Stimulated activated effector memory CD8-positive, alpha-beta T cell treated with anti-CD3 and anti-CD28 coated beads, Interleukin-12 subunit alpha, Interleukin-12 subunit beta, amount 100 ng/mL, for 72 hours (primary cell): ENCODE results near the gene MC1R.
"Not testable (repeated sequence)": the region's sequence is repeated elsewhere in the genome, so short reads cannot be mapped to it uniquely, and the experiment has no call there.

Experiments
- ATAC-seq: fragments of 150-1000 bp; cut with Tn5 transposase; 2 replicates; pipeline ENCODE4 v1.10.0; 2021
- DNase-seq, 2 donors: peaks; one replicate each; pipeline ENCODE4 v3.0.0; 2021 to 2022; ENCODE audit warnings: low spot score in 2 of 2
- H3K27ac Mint-ChIP-seq: one replicate; pipeline ENCODE4 v1.8.0; 2022; ENCODE audit warnings: mild to moderate bottlenecking, mixed read lengths
- H3K36me3 Mint-ChIP-seq: one replicate; pipeline ENCODE4 v1.8.0; 2022; ENCODE audit warnings: mild to moderate bottlenecking, mixed read lengths
- H3K4me1 Mint-ChIP-seq: one replicate; pipeline ENCODE4 v1.8.0; 2022; ENCODE audit warnings: mixed read lengths
- H3K4me3 Mint-ChIP-seq: one replicate; pipeline ENCODE4 v1.8.0; 2022; ENCODE audit warnings: mild to moderate bottlenecking, mixed read lengths
- H3K9me3 Mint-ChIP-seq: one replicate; pipeline ENCODE4 v1.8.0; 2022; ENCODE audit warnings: mixed read lengths

MC1R gene

DNA sequence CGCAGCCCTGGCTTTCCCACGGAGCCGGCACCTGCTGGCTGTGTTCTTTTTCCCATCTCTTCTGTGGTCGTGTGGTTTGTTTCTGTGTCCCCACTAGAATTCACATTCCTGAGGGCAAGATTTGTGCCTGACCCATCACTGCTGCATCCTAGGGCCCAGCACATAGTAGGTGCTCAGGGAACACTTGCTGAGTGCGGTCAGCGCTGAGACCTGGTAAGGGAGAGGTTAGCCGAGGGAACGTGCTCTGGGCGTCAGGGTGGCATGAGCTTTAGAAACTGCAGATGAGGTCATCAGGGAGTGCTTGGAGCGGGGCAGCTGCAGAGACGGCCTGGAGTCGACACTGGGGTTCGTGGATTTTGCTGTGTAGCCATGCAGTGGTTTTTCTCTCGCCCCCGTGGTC, 35.8 kb downstream of the MC1R start:
- Mint-ChIP-seq H3K36me3 (peaks cover 12% of the 10 kb centered on the region), H3K4me1 (peaks cover 18% of the 10 kb centered on the region), H3K4me3 (no peak overlapping the region), H3K27ac (no peak overlapping the region), H3K9me3 (no peaks in the 10 kb centered on the region)
- DNase-seq (no peak), ATAC-seq (no peak)

DNA sequence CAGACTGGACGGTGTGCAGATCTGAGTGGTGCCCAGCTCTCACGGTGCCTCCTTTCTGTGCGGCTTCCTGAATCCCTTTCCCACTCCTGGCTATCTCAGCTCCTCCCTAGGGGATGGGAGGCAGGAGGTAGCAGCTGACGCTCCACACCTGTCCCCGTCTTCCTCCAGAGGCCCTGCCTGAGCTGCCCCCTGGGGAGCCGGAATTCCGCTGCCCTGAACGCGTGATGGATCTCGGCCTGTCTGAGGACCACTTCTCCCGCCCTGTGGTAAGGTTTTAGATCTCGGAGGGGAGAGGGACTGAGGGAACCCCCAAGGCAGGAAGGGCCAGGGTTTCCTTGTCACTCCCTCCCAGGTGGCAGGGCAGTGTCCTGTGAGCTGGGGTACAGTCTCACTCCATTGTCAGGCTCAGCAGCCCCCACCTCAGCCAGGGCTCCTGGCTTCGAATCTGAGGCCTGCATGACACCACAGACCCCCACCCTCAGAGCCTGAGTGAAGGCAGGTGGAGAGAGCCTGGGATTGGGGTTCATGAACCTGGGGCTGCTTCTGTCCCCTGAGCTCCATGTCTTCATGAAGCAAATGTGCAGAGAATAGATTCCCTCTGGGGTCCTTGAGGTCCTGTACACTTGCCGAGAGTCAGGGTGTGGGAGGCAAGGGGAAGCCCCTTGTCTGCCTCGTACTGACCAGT, 36.5 kb downstream of the MC1R start:
- H3K36me3 Mint-ChIP-seq: peaks cover 8% of the 10 kb centered on the region
- no peaks in the 10 kb centered on the region for H3K9me3 Mint-ChIP-seq
- DNase-seq: no peak
- H3K27ac Mint-ChIP-seq: no peak overlapping the region
- H3K4me3 Mint-ChIP-seq: no peak overlapping the region
- no peak for ATAC-seq
- H3K4me1 Mint-ChIP-seq: peaks cover 12% of the 10 kb centered on the region

DNA sequence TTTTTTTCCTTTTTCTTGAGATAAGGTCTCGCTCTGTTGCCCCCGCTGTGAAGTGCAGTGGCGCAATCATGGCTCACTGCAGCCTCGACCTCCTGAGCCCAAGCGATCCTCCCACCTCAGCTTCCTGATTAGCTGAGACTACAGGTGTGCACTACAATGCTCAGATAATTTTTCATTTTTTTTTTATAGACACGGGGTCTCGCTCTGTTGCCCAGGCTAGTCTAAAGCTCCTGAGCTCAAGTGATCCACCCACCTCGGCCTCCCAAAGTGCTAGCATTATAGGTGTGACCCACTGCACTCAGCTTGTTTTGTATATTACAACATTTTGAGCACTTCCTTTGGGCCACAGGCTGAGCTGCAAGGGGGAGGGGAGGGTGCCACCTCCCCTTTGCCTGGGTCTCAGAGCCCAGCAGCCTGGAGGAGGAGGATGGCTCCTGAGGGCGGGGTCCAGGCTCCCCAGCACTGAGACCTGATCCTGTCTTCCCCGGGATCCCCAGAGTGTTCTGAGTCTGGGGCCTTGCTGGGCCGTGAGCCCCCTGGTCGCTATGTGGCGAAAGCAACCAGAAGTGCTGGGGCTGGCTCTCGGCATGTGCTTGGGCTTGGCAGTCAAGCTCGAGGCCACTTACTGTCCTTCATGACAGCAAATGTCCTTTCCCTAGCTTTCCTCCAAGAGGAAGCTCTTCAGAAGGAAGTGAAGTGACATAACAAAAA, 38.0 kb downstream of the MC1R start:
- Mint-ChIP-seq H3K27ac (no peak overlapping the region), H3K4me1 (peaks cover 10% of the 10 kb centered on the region), H3K4me3 (no peak overlapping the region), H3K9me3 (no peaks in the 10 kb centered on the region), H3K36me3 (peaks cover 6% of the 10 kb centered on the region)
- DNase-seq (no peak), ATAC-seq (no peak)

DNA sequence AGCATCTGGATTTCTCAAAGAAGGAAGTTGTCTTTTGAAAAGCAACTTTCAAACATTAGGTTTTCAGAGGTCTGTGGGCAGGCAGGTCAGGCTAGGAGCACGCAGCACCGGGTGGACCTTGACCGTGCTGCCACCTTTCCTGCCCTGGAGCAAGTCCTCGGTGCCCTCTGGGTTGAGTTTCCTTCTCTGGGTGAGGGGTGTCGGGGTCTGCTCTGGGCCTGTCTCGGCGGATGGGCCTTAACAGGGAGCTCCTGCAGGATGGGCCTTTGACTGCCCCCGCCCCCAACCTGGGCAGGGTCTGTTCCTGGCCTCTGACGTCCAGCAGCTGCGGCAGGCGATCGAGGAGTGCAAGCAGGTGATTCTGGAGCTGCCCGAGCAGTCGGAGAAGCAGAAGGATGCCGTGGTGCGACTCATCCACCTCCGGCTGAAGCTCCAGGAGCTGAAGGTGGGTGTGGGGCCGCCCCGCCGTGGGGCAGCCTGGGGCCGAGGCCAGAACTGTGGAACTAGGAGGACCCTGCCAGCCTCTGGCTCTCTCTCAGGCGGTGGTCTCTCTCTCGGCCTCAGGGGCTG, 38.6 kb downstream of the MC1R start:
- ATAC-seq (no peak), DNase-seq (no peak)
- Mint-ChIP-seq H3K27ac (no peak overlapping the region), H3K36me3 (peaks cover 6% of the 10 kb centered on the region), H3K9me3 (no peaks in the 10 kb centered on the region), H3K4me3 (no peak overlapping the region), H3K4me1 (peaks cover 10% of the 10 kb centered on the region)

DNA sequence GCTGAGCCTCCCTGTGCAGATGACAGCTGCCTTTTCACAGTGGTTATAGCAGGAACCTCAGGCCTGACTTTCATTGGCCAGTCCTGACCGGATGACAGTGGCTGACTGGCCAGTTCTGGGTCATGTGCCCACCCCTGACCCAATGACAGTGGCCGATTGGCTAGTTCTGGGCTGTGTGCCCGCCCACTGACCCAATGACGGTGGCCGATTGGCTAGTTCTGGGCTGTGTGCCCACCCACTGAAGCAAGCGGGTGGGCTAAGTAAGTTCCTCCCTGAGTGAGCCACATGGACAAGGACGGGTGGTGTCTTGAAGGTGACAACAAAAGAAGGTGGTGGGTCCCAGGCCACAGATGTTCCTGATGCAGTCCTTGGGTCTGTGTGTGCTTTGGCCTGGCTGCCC, 39.4 kb downstream of the MC1R start:
- H3K4me3 Mint-ChIP-seq: no peak overlapping the region
- no peak overlapping the region for H3K27ac Mint-ChIP-seq
- no peaks in the 10 kb centered on the region for H3K9me3 Mint-ChIP-seq
- peaks cover 10% of the 10 kb centered on the region for H3K4me1 Mint-ChIP-seq
- DNase-seq (no peak), ATAC-seq (peak; percentile 45)
- peaks cover 6% of the 10 kb centered on the region for H3K36me3 Mint-ChIP-seq

DNA sequence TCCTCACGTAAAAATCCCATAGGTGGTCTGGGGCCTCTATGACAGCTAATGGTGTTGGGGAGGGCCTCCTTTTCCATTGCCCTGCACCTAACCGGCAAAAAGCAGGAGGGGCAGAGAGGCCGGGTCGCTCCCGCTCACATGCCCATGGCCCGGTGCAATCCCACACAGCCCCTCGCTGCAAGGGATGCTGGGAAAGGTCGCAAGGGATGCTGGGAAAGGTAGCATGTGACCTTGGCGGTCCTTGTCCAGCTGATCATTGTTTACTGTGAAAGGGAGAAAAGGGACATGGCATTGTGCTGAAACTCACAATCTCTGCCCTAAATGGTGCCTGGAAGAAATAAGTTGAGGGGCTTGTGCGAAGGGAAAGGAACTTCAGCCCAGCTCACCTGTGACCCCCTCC, 39.9 kb downstream of the MC1R start:
- H3K4me1 Mint-ChIP-seq: peaks cover 10% of the 10 kb centered on the region
- DNase-seq (no peak), ATAC-seq (no peak)
- H3K9me3 Mint-ChIP-seq: no peaks in the 10 kb centered on the region
- H3K36me3 Mint-ChIP-seq: peaks cover 6% of the 10 kb centered on the region
- H3K27ac Mint-ChIP-seq: no peak overlapping the region
- no peak overlapping the region for H3K4me3 Mint-ChIP-seq

DNA sequence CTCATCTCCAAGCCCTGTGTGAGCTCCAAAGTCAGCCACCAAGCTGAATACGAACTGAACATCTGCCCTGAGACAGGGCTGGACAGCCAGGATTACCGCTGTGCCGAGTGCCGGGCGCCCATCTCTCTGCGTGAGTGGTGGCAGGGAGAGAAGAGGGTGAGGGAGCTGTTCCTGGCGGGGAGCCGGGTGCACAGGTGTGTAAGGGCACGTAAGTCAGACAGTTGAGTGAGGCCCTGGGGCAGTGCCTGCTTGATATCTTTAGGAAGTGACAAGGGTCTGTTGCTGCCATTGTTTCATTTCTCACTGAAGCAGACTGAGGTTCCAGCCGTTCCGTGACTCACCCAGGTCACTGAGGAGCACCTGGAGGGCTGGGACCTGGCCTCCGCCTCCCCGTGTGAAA, 42.3 kb downstream of the MC1R start:
- DNase-seq: no peak
- no peaks in the 10 kb centered on the region for H3K9me3 Mint-ChIP-seq
- no peak for ATAC-seq
- H3K27ac Mint-ChIP-seq: no peak overlapping the region
- peaks cover 10% of the 10 kb centered on the region for H3K4me1 Mint-ChIP-seq
- no peaks in the 10 kb centered on the region for H3K36me3 Mint-ChIP-seq
- no peak overlapping the region for H3K4me3 Mint-ChIP-seq

DNA sequence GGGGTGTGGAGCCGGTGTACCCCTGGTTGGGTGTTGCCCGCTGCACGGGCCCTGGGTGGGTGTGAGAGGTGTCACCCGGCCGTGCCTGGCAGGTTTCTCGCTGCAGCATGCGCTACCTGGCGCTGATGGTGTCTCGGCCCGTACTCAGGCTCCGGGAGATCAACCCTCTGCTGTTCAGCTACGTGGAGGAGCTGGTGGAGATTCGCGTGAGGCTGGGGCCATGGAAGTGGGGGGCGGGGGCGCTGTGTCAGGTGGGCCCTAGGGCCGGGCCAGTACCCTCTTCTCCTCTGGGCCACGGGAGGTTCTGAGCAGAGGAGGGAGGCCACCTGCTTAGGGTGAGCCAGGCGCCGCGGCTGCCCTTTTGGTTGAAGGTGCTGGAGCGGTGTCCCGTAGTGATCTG, 43.3 kb downstream of the MC1R start:
- no peak overlapping the region for H3K4me3 Mint-ChIP-seq
- H3K9me3 Mint-ChIP-seq: no peaks in the 10 kb centered on the region
- H3K36me3 Mint-ChIP-seq: no peaks in the 10 kb centered on the region
- DNase-seq: no peak
- no peak for ATAC-seq
- peaks cover 10% of the 10 kb centered on the region for H3K4me1 Mint-ChIP-seq
- no peak overlapping the region for H3K27ac Mint-ChIP-seq

DNA sequence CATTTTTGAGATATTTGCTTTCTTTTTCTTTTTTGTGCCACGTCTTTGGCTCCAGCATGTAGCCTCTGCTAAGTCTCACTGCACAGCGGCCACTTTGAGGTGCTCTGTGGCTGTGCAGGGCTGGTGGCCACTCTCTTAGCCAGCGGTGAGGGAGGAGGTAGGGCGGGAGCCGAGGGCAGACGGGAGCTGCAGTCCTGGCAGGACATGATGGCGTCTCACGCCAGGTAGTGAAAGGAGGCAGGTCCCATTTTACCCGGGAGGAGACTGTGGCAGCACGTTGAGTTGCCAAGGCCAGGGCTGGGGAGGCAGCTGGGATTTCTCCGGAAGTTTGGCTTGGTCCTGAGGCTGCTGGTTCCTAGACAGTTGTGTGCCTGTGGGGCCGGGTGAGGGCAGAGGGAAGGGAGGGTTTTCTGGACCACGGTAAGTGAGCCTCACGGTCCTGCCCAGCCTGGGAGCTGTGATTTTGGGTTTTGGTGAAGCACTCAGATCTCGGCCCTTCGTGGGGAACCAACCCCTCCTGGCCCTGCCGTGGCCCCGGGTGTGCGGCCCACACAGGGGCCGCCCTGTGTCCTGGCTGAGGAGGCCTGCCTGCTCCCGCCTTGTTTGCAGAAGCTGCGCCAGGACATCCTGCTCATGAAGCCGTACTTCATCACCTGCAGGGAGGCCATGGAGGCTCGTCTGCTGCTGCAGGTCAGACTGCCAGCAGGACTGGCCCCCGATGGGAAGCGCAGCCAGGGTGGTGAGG, 44.3 kb downstream of the MC1R start:
- H3K36me3 Mint-ChIP-seq: no peaks in the 10 kb centered on the region
- H3K9me3 Mint-ChIP-seq: no peaks in the 10 kb centered on the region
- ATAC-seq (no peak), DNase-seq (no peak)
- H3K4me3 Mint-ChIP-seq: no peak overlapping the region
- peaks cover 10% of the 10 kb centered on the region for H3K4me1 Mint-ChIP-seq
- no peak overlapping the region for H3K27ac Mint-ChIP-seq

DNA sequence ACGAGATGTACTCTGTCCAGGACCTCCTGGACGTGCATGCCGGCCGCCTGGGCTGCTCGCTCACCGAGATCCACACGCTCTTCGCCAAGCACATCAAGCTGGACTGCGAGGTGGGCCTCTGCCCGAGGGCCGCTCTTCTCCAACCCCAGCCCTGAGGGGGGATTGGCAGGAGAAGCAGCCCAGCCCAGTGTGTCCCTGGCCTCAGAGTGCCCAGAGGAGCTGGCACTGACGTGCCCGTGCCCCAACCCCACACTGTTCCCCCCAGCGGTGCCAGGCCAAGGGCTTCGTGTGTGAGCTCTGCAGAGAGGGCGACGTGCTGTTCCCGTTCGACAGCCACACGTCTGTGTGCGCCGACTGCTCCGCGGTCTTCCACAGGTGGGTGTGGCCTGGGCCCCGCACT, 45.5 kb downstream of the MC1R start:
- DNase-seq (no peak), ATAC-seq (no peak)
- no peaks in the 10 kb centered on the region for H3K36me3 Mint-ChIP-seq
- no peak overlapping the region for H3K27ac Mint-ChIP-seq
- H3K4me3 Mint-ChIP-seq: no peak overlapping the region
- H3K4me1 Mint-ChIP-seq: no peaks in the 10 kb centered on the region
- no peaks in the 10 kb centered on the region for H3K9me3 Mint-ChIP-seq

DNA sequence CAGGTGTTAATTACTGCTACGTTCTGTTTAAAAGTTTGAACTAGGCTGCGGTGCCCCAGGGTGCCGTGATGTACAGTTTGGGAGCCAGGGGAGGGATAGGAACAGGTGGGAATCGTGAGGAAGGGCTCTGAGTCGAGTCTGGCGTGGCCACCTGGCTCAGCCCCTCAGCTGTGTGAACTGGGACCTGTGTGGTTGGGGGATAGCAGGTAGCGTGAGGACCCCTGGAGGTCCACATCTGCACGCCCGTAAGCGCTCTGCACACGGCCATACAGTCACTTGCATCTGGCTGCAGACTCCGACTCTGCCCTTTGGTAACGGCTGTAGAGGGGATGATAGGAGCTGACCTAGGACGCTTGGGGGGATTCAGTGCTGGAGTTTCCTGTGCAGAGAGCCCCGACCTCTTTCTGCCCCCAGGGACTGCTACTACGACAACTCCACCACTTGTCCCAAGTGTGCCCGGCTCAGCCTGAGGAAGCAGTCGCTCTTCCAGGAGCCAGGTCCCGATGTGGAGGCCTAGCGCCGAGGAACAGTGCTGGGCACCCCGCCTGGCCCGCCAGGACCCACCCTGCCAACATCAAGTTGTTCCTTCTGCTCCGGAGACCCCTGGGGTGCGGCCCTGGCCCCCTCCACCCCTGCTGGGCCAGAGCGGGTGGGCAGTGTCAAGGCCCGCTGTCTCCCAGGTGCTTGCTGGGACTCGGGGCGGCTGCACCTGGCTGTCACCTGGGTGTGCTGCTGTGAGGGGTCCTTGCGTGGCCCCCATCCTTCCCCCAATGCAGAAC, 47.0 kb downstream of the MC1R start:
- H3K4me3 Mint-ChIP-seq: no peak overlapping the region
- H3K9me3 Mint-ChIP-seq: no peaks in the 10 kb centered on the region
- H3K27ac Mint-ChIP-seq: no peak overlapping the region
- no peaks in the 10 kb centered on the region for H3K4me1 Mint-ChIP-seq
- ATAC-seq (no peak), DNase-seq (no peak)
- H3K36me3 Mint-ChIP-seq: no peaks in the 10 kb centered on the region

DNA sequence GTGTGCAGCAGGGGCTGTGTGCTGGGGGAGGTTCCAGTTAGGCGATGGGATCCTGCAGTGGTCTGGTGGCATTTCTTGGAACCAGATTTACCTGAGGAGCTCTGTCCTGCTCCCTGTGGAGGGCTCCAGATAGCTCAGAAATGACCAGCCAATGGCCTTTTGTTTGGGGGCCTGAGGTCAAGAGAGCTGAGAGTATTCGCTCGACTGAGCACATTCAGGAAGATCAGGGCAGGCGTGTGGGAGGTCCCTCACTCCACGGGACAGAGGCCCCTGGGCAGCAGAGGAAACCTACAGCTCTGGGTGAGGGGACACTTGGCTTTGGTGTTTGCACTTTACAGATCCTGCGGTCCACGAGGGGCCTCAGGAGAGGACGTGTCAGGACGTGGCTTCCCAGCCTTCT, 48.1 kb downstream of the MC1R start:
- Mint-ChIP-seq H3K27ac (no peak overlapping the region), H3K9me3 (no peaks in the 10 kb centered on the region), H3K4me3 (no peak overlapping the region), H3K36me3 (peaks cover under 1% of the 10 kb centered on the region), H3K4me1 (peaks cover 9% of the 10 kb centered on the region)
- ATAC-seq (no peak), DNase-seq (no peak)

DNA sequence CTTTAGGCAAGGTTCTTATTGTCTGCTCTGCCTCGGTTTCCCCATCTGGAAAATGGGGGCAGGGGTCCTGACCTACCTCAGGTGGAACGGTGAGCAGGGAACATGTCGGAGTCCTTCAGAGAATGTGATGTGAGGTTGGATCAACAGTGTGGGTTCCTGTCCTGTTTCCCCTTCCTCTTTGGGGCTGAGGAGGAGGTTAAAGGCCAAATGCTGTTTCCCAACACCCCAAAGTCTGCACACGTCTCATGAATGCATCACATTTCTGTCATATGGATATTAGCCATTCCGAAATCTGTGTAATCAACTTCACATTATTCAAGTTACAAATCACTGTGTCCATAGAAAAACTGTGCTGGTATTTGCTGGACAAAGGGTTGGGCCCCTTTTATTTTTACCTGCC, 48.8 kb downstream of the MC1R start:
- H3K4me3 Mint-ChIP-seq, H3K27ac Mint-ChIP-seq, H3K36me3 Mint-ChIP-seq, ATAC-seq, H3K9me3 Mint-ChIP-seq, DNase-seq, H3K4me1 Mint-ChIP-seq: not testable (repeated sequence)

DNA sequence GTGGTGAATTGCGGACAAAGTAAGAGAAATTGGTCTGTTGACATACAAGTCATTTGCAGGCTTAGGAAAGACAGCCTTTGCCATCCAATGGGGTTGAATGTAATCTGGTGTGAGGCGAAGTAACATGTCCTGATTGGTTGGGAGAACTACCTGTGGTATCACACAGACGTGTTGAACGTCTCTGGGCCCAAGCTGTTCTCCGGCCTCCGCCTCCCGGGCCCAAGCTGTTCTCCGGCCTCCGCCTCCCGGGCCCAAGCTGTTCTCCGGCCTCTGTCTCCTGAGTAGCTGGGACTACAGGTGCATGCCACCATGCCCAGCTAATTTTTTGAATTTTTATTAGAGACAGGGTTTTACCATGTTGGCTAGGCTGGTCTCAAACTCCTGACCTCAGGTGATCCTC, 49.4 kb downstream of the MC1R start:
- not testable (repeated sequence) for H3K27ac Mint-ChIP-seq, DNase-seq, ATAC-seq, H3K4me3 Mint-ChIP-seq, H3K9me3 Mint-ChIP-seq
- H3K36me3 Mint-ChIP-seq: peaks cover 14% of the 10 kb centered on the region
- H3K4me1 Mint-ChIP-seq: peaks cover 13% of the 10 kb centered on the region
